HFFc6 (cell line): Measurements from ENCODE around the gene OR2F1. TPM values are rescaled to one million over a fixed set of nuclear protein-coding genes. Genes with fewer than 3 reads are reported as not detected.

Source experiments
- DNase-seq: peaks from one replicate; pipeline ENCODE4 v3.0.0-alpha.2; 2018
- H3K27ac Mint-ChIP-seq: 2 replicates; pipeline ENCODE4 v1.8.0; 2020; ENCODE audit warnings: mild to moderate bottlenecking, mixed read lengths
- H3K27me3 Mint-ChIP-seq: 2 replicates; pipeline ENCODE4 v1.8.0; 2021; ENCODE audit warnings: mild to moderate bottlenecking, moderate library complexity, mixed read lengths; ENCODE audit not compliant: insufficient read depth
- H3K36me3 Mint-ChIP-seq: 2 replicates; pipeline ENCODE4 v1.8.0; 2021; ENCODE audit warnings: low read depth, mixed read lengths
- H3K4me1 Mint-ChIP-seq: 2 replicates; pipeline ENCODE4 v1.8.0; 2020; ENCODE audit warnings: low read depth, mixed read lengths
- H3K4me3 Mint-ChIP-seq: 2 replicates; pipeline ENCODE4 v1.8.0; 2020; ENCODE audit warnings: mild to moderate bottlenecking, moderate library complexity, mixed read lengths
- H3K9me3 Mint-ChIP-seq: 2 replicates; pipeline ENCODE4 v1.8.0; 2020; ENCODE audit warnings: mild to moderate bottlenecking, mixed read lengths
- CTCF ChIP-seq: fragments of 200-600 bp; sonication (generic); IDR thresholded peaks from 2 replicates; pipeline ENCODE4 v1.5.0; 2021; ENCODE audit warnings: antibody characterized with exemption, mild to moderate bottlenecking
- long read RNA-seq: library from polyadenylated mRNA; unstranded; transcript quantifications from one replicate; pipeline ENCODE4 v2.0.0, GENCODE V29; 2019
- total RNA-seq, 6 experiments: library from RNA; stranded (reverse); fragmentation: NEBNext Ultra II Directional; extraction: Animal tissue kit (Norgen Biotek cat#: 25700); gene quantifications; 2 replicates in 1 of 6; 3 replicates in 5 of 6; pipeline ENCODE4 v1.2.3, GENCODE V29; 2021

Gene OR2F1, protein sequence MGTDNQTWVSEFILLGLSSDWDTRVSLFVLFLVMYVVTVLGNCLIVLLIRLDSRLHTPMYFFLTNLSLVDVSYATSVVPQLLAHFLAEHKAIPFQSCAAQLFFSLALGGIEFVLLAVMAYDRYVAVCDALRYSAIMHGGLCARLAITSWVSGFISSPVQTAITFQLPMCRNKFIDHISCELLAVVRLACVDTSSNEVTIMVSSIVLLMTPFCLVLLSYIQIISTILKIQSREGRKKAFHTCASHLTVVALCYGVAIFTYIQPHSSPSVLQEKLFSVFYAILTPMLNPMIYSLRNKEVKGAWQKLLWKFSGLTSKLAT
- total RNA-seq = not detected
- long read RNA-seq = 0 reads

- Mint-ChIP-seq H3K27me3 (peaks cover 3% of the 10 kb centered on the region), H3K4me3 (no peak within 1 kb of the TSS), H3K36me3 (no peaks in the 10 kb centered on the region), H3K27ac (no peak within 1 kb of the TSS; the same call in 1 of the 2 replicates), H3K4me1 (peaks cover 13% of the 10 kb centered on the region; the same call in 1 of the 2 replicates), H3K9me3 (no peaks in the 10 kb centered on the region; the same call in 1 of the 2 replicates)
- DNase-seq = no peak
- no peak for TF ChIP-seq CTCF
Measured at GRCh38 chr7:143954544-143954943, at the start of gene OR2F1. Gene OR2F1, plus strand, starts transcription at chr7:143954844. Its CDS starts 5,127 bp downstream, at chr7:143959971.

- Mint-ChIP-seq H3K27ac (no peak overlapping the region), H3K36me3 (no peaks in the 10 kb centered on the region), H3K4me1 (peaks cover 27% of the 10 kb centered on the region), H3K27me3 (no peaks in the 10 kb centered on the region; the same call in 1 of the 2 replicates), H3K4me3 (no peak overlapping the region), H3K9me3 (no peaks in the 10 kb centered on the region)
- no peak for TF ChIP-seq CTCF
- no peak for DNase-seq
Measured at GRCh38 chr7:143905509-143905908, 49.1 kb upstream of the OR2F1 start.

DNA sequence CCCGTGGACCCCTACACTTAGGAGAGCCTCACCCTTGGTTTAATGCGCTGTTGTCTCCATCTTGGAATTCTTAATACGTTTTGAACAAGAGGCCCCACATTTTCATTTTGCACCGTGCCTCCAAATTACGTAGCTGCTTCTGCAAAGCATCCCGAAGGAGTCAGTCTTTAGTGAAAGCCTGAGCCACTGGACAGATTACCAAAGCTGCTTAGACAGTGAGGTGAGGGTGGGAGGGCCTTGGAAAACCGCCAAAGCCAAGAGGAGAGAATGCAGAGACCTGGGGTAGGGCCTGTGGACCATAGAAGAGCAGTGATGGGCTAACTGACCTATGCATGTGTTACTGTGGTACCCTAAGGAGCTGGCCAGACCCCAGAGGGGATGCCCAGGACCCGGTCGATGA lies 48.5 kb upstream of the OR2F1 start:
- no peak overlapping the region for H3K4me3 Mint-ChIP-seq
- no peak for DNase-seq
- H3K27me3 Mint-ChIP-seq = no peaks in the 10 kb centered on the region; the same call in 1 of the 2 replicates
- H3K4me1 Mint-ChIP-seq = peaks cover 26% of the 10 kb centered on the region
- TF ChIP-seq CTCF = no peak
- no peaks in the 10 kb centered on the region for H3K36me3 Mint-ChIP-seq
- no peak overlapping the region for H3K27ac Mint-ChIP-seq
- no peaks in the 10 kb centered on the region for H3K9me3 Mint-ChIP-seq

- Mint-ChIP-seq H3K27ac (no peak overlapping the region), H3K4me3 (no peak overlapping the region), H3K27me3 (no peaks in the 10 kb centered on the region; the same call in 1 of the 2 replicates), H3K4me1 (peaks cover 26% of the 10 kb centered on the region), H3K36me3 (no peaks in the 10 kb centered on the region), H3K9me3 (no peaks in the 10 kb centered on the region)
- DNase-seq = no peak
- no peak for TF ChIP-seq CTCF
Measured at GRCh38 chr7:143906895-143907294, 47.7 kb upstream of the OR2F1 start.

- no peak overlapping the region for H3K4me3 Mint-ChIP-seq
- H3K36me3 Mint-ChIP-seq = no peaks in the 10 kb centered on the region
- H3K27me3 Mint-ChIP-seq = no peaks in the 10 kb centered on the region; the same call in 1 of the 2 replicates
- no peaks in the 10 kb centered on the region for H3K9me3 Mint-ChIP-seq
- H3K4me1 Mint-ChIP-seq = peaks cover 21% of the 10 kb centered on the region
- H3K27ac Mint-ChIP-seq = no peak overlapping the region
- no peak for TF ChIP-seq CTCF
- DNase-seq = no peak
Measured at GRCh38 chr7:143908120-143908519, 46.5 kb upstream of the OR2F1 start.
